OCI-LY1 (cell line): Measurements from ENCODE around the gene ATG7.

Experiments used
- H2AFZ ChIP-seq: fragments of 200-600 bp; sonication (generic), shearing (Covaris generic); 2 replicates; pipeline ENCODE4 v1.6.0; 2014; ENCODE audit warnings: antibody characterized with exemption, mild to moderate bottlenecking, low read length
- H3F3A ChIP-seq: fragments of 200-600 bp; sonication (generic), shearing (Covaris generic); 2 replicates; pipeline ENCODE4 v1.6.0; 2014; ENCODE audit warnings: mild to moderate bottlenecking, antibody characterized with exemption, low read length, moderate library complexity; ENCODE audit not compliant: insufficient read depth
- H3K27ac ChIP-seq: fragments of 200-600 bp; sonication (generic); 2 replicates; pipeline ENCODE4 v1.5.1; 2014; ENCODE audit warnings: low read length, mixed run types, mild to moderate bottlenecking, low read depth; ENCODE audit not compliant: poor library complexity, severe bottlenecking
- H3K27me3 ChIP-seq: fragments of 200-600 bp; sonication (generic); 2 replicates; pipeline ENCODE4 v1.6.0; 2014; ENCODE audit warnings: antibody characterized with exemption, mild to moderate bottlenecking, low read length, moderate library complexity; ENCODE audit not compliant: insufficient read depth
- H3K36me3 ChIP-seq: fragments of 200-600 bp; sonication (generic); 2 replicates; pipeline ENCODE4 v1.6.1; 2014; ENCODE audit warnings: mild to moderate bottlenecking, antibody characterized with exemption, low read length, moderate library complexity, mixed read lengths; ENCODE audit not compliant: insufficient read depth
- H3K4me1 ChIP-seq: fragments of 200-600 bp; sonication (generic); 2 replicates; pipeline ENCODE4 v1.5.1; 2014; ENCODE audit warnings: mild to moderate bottlenecking, low read length, moderate library complexity; ENCODE audit not compliant: insufficient read depth, severe bottlenecking
- H3K4me2 ChIP-seq: fragments of 200-600 bp; sonication (generic), shearing (Covaris generic); 2 replicates; pipeline ENCODE4 v1.6.1; 2014; ENCODE audit warnings: low read length
- H3K4me3 ChIP-seq: fragments of 200-600 bp; sonication (generic); 2 replicates; pipeline ENCODE4 v1.5.1; 2014; ENCODE audit warnings: low read length, low read depth, mild to moderate bottlenecking, mixed read lengths; ENCODE audit not compliant: poor library complexity, severe bottlenecking
- H3K79me2 ChIP-seq: fragments of 200-600 bp; shearing (Covaris generic); 2 replicates; pipeline ENCODE4 v1.6.1; 2016; ENCODE audit warnings: mixed run types, low read length, mixed read lengths; ENCODE audit not compliant: insufficient read depth
- H3K9ac ChIP-seq: fragments of 200-600 bp; sonication (generic), shearing (Covaris generic); 2 replicates; pipeline ENCODE4 v1.6.1; 2014; ENCODE audit warnings: mild to moderate bottlenecking, low read length, mixed read lengths
- H3K9me2 ChIP-seq: fragments of 200-600 bp; sonication (generic), shearing (Covaris generic); 2 replicates; pipeline ENCODE4 v1.6.1; 2014; ENCODE audit warnings: low read depth, mild to moderate bottlenecking, low read length, mixed read lengths
- H3K9me3 ChIP-seq: fragments of 200-600 bp; shearing (Covaris generic); 2 replicates; pipeline ENCODE4 v1.6.1; 2014; ENCODE audit warnings: low read length, mixed read lengths
- H4K20me1 ChIP-seq: fragments of 200-600 bp; sonication (generic), shearing (Covaris generic); 2 replicates; pipeline ENCODE4 v1.6.0; 2016; ENCODE audit warnings: mild to moderate bottlenecking, low read length; ENCODE audit not compliant: insufficient read depth
- EZH2 ChIP-seq: fragments of 200-600 bp; sonication (generic), shearing (Covaris generic); IDR thresholded peaks from 2 replicates; pipeline ENCODE4 v1.8.0; 2017; ENCODE audit warnings: borderline replicate concordance, mixed run types, mild to moderate bottlenecking, antibody characterized with exemption, low read length, moderate library complexity, mixed read lengths
- TF ChIP-seq, protein P1 (sequence below): fragments of 200-600 bp; sonication (generic), shearing (Covaris generic); IDR thresholded peaks from 2 replicates; pipeline ENCODE4 v1.5.1; 2017; ENCODE audit warnings: mild to moderate bottlenecking, antibody characterized with exemption, low read length, moderate library complexity, mixed read lengths

Gene ATG7

DNA sequence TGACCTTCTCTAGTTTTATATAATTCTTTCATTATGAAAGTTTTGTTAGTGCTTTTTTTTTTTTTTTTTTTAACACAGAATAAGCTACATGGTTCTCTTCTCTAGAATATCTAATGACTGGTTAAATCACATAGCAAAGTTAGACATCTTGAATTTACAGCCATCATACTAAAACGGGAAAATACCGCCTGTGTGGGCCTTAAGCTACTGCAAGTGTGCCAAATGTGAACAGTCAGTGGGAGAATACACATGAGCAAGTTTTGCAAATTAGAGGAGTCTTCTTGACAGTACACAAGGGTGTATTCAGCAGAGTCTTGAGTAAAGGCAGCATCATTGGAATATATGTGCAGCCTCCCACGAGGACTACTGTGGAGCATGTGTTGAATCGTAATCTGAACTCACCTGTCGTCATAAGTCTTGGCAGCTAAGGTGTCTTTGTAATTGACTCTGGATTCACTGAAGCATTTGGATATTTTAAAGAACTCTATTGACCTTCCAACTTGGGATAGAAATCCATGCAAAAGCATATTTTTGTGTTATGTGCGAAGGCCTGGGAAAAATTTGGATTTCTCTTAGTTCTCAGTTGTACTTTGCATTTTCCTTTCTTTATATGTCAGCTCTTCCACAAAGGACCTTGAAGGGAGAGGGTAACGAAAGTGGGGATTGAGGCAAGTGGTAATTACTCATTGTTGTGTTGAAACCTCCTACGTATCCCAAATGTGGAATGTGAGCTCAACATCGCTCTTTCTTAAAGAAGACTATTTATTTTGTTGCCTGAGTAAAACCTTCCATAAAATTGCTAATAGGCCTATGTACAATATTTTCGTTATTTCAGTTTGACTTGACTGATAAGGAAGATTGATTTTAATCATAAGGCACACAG is 117.4 kb downstream of the ATG7 start:
- no peaks in the 10 kb centered on the region; the same call in 1 of the 2 replicates for H3K36me3 ChIP-seq
- H3K9ac ChIP-seq, result no peak overlapping the region
- no peaks in the 10 kb centered on the region for H3K27me3 ChIP-seq
- H3K4me3 ChIP-seq, result no peak overlapping the region
- H3K4me2 ChIP-seq, result no peak overlapping the region
- H3K9me3 ChIP-seq, result no peaks in the 10 kb centered on the region
- no peaks in the 10 kb centered on the region for H3F3A ChIP-seq
- no peak overlapping the region for H3K27ac ChIP-seq
- TF ChIP-seq EZH2, result no peak
- TF ChIP-seq, protein P1, sequence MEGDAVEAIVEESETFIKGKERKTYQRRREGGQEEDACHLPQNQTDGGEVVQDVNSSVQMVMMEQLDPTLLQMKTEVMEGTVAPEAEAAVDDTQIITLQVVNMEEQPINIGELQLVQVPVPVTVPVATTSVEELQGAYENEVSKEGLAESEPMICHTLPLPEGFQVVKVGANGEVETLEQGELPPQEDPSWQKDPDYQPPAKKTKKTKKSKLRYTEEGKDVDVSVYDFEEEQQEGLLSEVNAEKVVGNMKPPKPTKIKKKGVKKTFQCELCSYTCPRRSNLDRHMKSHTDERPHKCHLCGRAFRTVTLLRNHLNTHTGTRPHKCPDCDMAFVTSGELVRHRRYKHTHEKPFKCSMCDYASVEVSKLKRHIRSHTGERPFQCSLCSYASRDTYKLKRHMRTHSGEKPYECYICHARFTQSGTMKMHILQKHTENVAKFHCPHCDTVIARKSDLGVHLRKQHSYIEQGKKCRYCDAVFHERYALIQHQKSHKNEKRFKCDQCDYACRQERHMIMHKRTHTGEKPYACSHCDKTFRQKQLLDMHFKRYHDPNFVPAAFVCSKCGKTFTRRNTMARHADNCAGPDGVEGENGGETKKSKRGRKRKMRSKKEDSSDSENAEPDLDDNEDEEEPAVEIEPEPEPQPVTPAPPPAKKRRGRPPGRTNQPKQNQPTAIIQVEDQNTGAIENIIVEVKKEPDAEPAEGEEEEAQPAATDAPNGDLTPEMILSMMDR, result no peak
- no peak overlapping the region for H2AFZ ChIP-seq
- H3K79me2 ChIP-seq, result no peaks in the 10 kb centered on the region
- no peaks in the 10 kb centered on the region for H3K9me2 ChIP-seq
- no peaks in the 10 kb centered on the region for H4K20me1 ChIP-seq
- H3K4me1 ChIP-seq, result peaks cover 11% of the 10 kb centered on the region

DNA sequence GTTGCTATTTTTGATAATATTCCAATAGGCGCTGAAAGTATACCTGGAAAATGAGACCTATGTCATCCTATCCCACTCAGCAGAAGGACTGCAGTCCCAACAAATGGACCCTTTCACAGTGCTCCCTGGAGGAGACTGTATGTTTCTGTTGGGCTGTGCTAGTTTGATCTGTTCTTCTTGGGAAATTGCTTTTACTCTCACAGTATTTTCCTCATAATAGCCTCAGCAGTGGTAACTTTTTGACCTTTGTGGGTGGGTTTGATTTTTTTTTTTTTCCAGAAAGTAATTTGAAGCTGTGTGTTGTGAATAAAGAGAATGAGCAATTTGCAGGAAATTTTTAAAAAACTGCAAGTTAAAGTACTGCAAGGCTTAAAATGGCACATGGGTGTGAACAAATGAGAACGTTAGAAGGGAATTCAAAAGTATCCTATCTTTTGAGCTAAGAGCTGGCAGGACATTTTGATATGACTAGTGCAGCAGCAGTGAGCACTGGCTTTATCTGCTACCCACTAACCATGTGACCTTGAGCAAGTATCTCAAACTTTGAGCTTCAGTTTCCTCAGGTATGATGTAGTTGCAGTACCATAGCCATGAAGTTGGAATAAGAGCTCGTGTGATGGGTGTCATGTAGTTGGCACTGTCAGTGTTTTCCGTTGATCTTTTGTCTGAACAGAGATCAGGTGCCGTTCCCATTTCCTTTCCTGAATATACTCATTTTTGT is 118.4 kb downstream of the ATG7 start:
- no peaks in the 10 kb centered on the region for H3K27me3 ChIP-seq
- H3K79me2 ChIP-seq, result no peaks in the 10 kb centered on the region
- H3K9me2 ChIP-seq, result no peaks in the 10 kb centered on the region
- peaks cover 11% of the 10 kb centered on the region for H3K4me1 ChIP-seq
- TF ChIP-seq EZH2, result no peak
- TF ChIP-seq, protein P1, result no peak
- no peak overlapping the region for H3K4me2 ChIP-seq
- no peak overlapping the region for H3K27ac ChIP-seq
- no peaks in the 10 kb centered on the region for H3F3A ChIP-seq
- no peaks in the 10 kb centered on the region; the same call in 1 of the 2 replicates for H3K36me3 ChIP-seq
- no peak overlapping the region for H3K4me3 ChIP-seq
- H4K20me1 ChIP-seq, result no peaks in the 10 kb centered on the region
- no peak overlapping the region for H3K9ac ChIP-seq
- H3K9me3 ChIP-seq, result no peaks in the 10 kb centered on the region
- no peak overlapping the region for H2AFZ ChIP-seq

DNA sequence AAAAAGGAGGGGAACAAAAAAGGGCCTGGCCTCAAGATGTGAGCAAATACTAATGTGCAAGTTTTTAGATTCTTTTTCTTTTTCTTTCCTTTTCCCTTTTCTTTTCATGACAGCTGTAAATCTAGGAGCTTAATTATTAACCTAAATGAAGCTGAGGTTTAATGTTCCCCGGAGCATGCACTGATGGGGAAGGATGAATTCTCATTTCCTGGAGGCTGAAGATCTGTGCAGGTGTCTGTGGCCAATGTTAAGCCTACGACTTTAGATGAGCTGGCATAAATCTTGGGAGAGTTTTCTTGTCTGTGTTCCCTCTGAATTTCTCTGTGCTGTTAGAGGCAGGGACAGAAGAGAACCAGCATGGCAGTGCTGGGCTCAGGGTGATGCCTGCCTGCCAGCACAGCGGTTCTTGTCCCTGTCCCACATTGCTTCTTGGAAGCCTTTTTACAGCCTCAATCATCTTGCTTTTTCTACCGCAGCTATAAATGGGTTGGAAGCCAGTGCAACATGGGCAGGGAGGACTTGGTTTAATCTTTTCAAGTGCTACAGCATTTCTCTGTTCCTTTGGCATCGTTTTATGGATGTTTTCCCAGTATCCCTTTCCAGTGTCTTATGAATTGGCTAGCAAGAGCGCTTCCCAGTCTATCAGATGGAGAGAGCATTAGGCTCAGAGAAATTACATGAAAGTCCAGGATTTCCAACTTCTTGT is 119.1 kb downstream of the ATG7 start:
- H3K4me2 ChIP-seq, result no peak overlapping the region
- no peak overlapping the region for H3K9ac ChIP-seq
- H3K36me3 ChIP-seq, result no peaks in the 10 kb centered on the region; the same call in 1 of the 2 replicates
- H2AFZ ChIP-seq, result no peak overlapping the region
- H3K4me3 ChIP-seq, result no peak overlapping the region
- TF ChIP-seq, protein P1, result no peak
- no peak for TF ChIP-seq EZH2
- no peaks in the 10 kb centered on the region for H3K9me2 ChIP-seq
- no peaks in the 10 kb centered on the region for H3K79me2 ChIP-seq
- H3F3A ChIP-seq, result no peaks in the 10 kb centered on the region
- H3K4me1 ChIP-seq, result peaks cover 11% of the 10 kb centered on the region
- no peaks in the 10 kb centered on the region for H3K27me3 ChIP-seq
- no peaks in the 10 kb centered on the region for H3K9me3 ChIP-seq
- no peak overlapping the region for H3K27ac ChIP-seq
- H4K20me1 ChIP-seq, result no peaks in the 10 kb centered on the region
